Osteocyte (in vitro differentiated cells): ENCODE data around the gene CYYR1. TPM values are rescaled to one million over a fixed set of nuclear protein-coding genes. Genes with fewer than 3 reads are reported as not detected.

Experiments
- DNase-seq: peaks from one replicate; pipeline ENCODE4 v3.0.0; 2021; ENCODE audit warnings: mixed read lengths; ENCODE audit not compliant: unreplicated experiment; ENCODE audit errors: extremely low spot score
- H3K27ac Mint-ChIP-seq: one replicate; pipeline ENCODE4 v1.8.0; 2021; ENCODE audit warnings: mild to moderate bottlenecking, mixed read lengths; ENCODE audit not compliant: unreplicated experiment
- H3K27me3 Mint-ChIP-seq: one replicate; pipeline ENCODE4 v1.8.0; 2021; ENCODE audit warnings: mixed read lengths; ENCODE audit not compliant: unreplicated experiment
- H3K36me3 Mint-ChIP-seq: one replicate; pipeline ENCODE4 v1.8.0; 2021; ENCODE audit warnings: mixed read lengths; ENCODE audit not compliant: unreplicated experiment
- H3K4me1 Mint-ChIP-seq: one replicate; pipeline ENCODE4 v1.8.0; 2021; ENCODE audit warnings: mixed read lengths; ENCODE audit not compliant: unreplicated experiment
- H3K4me3 Mint-ChIP-seq: one replicate; pipeline ENCODE4 v1.8.0; 2021; ENCODE audit warnings: mild to moderate bottlenecking, moderate library complexity, mixed read lengths; ENCODE audit not compliant: unreplicated experiment
- H3K9me3 Mint-ChIP-seq: one replicate; pipeline ENCODE4 v1.8.0; 2021; ENCODE audit warnings: mixed read lengths; ENCODE audit not compliant: unreplicated experiment
- total RNA-seq: library from RNA; stranded (reverse); gene quantifications from 2 replicates; pipeline ENCODE4 v1.2.1, GENCODE V29; 2021
- TF ChIP-seq, protein P1 (sequence below): fragments of 200-600 bp; sonication (generic); IDR thresholded peaks from 2 replicates; pipeline ENCODE4 v1.5.0; 2021; ENCODE audit warnings: antibody characterized with exemption, mild to moderate bottlenecking, moderate library complexity

Gene CYYR1
- total RNA-seq, 1 donor from 2014 or later, result 4.7 TPM

DNA sequence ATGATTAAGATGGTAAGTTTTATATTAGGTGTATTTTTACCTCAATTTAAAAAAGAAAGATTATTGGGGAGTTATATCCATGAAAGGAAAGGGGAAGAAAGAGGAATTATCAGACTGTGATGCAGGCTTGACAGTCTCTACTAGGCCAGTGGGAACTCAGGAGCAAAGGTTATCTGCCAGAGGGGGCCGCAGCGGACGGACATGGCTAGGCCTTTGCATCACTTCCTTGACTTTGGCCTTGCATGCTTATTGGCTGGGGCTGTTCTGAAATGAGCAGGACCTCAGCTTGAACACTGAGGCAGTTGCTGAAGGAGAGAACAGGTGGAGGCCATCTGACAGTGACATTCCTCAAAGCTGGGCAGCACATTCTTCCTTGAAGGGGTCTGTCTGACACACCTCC is 150.9 kb downstream of the CYYR1 start:
- Mint-ChIP-seq H3K27ac (no peak overlapping the region), H3K4me3 (no peak overlapping the region), H3K36me3 (no peaks in the 10 kb centered on the region), H3K4me1 (no peaks in the 10 kb centered on the region), H3K9me3 (no peaks in the 10 kb centered on the region), H3K27me3 (no peaks in the 10 kb centered on the region)
- TF ChIP-seq, protein P1, sequence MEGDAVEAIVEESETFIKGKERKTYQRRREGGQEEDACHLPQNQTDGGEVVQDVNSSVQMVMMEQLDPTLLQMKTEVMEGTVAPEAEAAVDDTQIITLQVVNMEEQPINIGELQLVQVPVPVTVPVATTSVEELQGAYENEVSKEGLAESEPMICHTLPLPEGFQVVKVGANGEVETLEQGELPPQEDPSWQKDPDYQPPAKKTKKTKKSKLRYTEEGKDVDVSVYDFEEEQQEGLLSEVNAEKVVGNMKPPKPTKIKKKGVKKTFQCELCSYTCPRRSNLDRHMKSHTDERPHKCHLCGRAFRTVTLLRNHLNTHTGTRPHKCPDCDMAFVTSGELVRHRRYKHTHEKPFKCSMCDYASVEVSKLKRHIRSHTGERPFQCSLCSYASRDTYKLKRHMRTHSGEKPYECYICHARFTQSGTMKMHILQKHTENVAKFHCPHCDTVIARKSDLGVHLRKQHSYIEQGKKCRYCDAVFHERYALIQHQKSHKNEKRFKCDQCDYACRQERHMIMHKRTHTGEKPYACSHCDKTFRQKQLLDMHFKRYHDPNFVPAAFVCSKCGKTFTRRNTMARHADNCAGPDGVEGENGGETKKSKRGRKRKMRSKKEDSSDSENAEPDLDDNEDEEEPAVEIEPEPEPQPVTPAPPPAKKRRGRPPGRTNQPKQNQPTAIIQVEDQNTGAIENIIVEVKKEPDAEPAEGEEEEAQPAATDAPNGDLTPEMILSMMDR, result no peak
- no peak for DNase-seq

DNA sequence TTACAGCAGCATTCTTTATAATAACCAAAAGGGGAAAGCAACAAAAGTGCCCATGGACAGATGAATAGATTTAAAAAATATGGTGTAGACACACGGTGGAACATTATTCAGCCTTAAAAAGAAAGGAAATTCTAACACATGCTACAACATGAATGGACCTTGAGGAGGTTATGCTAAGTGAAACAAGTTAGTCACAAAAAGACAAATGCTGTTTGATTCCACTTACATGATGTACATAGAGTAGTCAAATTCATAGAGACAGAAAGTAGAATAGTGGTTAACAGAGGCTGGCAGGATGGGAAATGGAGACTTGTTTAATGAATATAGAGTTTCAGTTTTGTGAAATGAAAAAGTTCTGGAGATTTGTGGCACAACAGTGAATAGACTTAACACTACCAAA is 151.4 kb downstream of the CYYR1 start:
- no peak overlapping the region for H3K4me3 Mint-ChIP-seq
- H3K4me1 Mint-ChIP-seq, result no peaks in the 10 kb centered on the region
- no peaks in the 10 kb centered on the region for H3K9me3 Mint-ChIP-seq
- no peaks in the 10 kb centered on the region for H3K27me3 Mint-ChIP-seq
- no peak overlapping the region for H3K27ac Mint-ChIP-seq
- H3K36me3 Mint-ChIP-seq, result no peaks in the 10 kb centered on the region
- DNase-seq, result no peak
- TF ChIP-seq, protein P1, result no peak
